Medulla oblongata (tissue), 1 donor: Measurements from ENCODE around the gene SLC4A2.
A peak's percentile ranks its signal among the peaks of the same experiment; 100 is the strongest.

Experiments used
- DNase-seq: peaks from one replicate; pipeline ENCODE4 v3.0.0-alpha.2; 2015; ENCODE audit errors: extremely low spot score

The SLC4A2 gene

GRCh38 chr7:151045967-151046366 lies 13.4 kb upstream of the SLC4A2 start:
- no peak for DNase-seq

GRCh38 chr7:151046603-151047573 lies 12.5 kb upstream of the SLC4A2 start:
- DNase-seq: no peak

DNA sequence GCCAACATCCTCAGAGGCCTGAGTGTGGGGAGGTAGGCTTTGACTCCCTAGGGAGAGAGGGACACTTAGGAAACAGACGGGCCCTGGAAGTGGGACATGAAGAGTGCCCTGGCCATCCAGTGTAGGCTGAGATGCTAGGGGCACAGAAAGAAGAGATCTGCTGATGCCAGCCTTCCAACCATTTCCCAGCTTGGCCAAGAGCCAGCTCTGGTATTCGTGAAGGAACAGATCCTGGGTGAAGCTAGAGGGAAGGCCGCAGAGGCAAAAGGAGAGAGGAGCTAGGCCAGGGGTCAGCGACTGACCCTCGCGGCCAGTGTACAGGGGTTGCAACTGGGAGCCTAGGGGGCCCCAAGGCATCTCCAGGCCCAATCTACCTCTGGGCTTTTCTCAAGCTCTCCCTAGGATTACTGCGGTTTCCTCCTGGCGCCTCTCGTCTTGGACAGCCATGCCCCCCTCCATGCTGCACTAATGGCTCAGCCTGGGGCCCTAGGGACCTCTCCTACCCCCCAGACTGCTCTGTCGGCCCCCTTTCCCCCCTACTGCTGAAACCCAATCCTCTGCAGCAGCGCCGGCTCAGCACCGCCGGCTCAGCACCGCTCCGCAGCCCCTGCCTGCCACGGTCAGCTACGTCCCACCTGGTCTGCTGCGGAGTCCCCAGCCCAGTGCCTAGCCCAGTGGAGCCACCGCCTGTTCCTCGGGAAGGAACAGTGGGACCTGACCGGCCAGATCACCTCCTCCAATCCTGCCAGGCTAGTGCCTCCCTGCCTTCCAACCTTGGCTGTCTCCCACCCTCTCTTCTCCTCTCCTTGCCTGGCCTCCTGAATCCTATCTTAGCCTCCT lies 11.2 kb upstream of the SLC4A2 start, which contains the start of gene ASIC3:
Gene ASIC3 (plus strand): TSS at position 556 of the 840 bp plus-strand sequence. CDS start 355 bp downstream, outside the sequence.
- no peak for DNase-seq

GRCh38 chr7:151048911-151049463 lies 10.4 kb upstream of the SLC4A2 start:
- no peak for DNase-seq

GRCh38 chr7:151051108-151051507 lies 8.3 kb upstream of the SLC4A2 start:
- DNase-seq: no peak

- no peak for DNase-seq
Measured at GRCh38 chr7:151053096-151053495, 6.3 kb upstream of the SLC4A2 start.

DNA sequence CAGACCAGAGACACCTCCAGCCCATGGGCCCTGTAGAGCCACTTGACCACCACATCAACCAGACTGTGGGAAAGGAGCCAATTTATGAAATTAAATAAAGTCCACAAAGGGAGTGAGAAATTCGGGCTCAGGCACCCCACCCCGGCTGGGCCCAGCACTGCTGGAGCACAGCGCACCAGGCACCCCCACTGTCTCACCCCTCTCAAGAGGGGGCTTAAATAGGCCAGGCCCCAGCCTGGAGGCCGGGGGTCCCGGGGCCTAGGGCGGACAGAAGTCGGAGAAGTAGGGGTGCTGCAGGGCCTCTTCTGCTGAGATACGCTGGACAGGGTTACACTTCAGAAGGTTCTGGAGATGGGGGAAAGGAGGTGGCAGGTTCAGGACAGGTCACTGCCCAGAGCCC lies 5.6 kb upstream of the SLC4A2 start:
- DNase-seq: no peak

- no peak for DNase-seq
Measured at GRCh38 chr7:151056283-151056665, 3.1 kb upstream of the SLC4A2 start.

DNA sequence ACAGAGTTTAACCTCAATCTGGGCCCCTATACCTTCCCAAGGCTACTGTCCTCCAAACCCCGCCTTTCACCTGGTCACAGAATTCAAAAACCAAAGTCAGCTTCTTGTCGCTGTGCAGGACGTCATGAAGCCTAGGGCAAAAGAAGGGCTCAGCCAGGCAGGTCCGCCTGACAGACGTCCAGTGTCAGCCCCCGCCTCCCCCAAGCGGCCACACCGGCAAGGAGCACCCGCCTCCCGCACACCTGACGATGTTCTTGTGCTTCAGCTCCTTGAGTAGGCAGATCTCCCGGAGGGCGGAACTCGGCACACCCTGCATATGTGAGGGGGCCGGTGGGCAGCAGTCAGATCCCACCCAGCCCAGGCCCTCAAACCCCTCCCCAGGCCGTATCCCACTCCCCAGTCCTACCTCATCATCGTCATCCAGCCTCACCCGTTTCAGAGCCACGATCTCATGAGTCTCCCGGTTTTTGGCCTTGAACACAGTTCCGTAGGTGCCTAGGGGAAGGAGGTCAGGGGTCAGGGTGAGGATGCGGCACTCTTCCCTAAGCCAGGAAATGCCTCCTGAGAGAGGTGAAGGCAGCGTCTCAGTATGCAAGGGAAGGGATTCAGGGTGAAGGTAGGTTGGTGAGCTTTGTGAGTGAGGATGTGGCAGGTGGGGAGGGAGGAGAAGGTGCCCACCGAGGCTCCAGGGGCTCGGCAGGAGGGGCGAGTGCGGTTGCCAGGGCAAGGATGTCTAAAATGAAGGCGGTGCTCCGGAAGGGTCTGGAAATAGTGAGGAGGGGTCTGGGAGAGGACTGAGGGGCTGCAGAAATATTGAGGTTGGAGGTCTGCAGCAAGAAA lies 2.5 kb upstream of the SLC4A2 start:
- no peak for DNase-seq

GRCh38 chr7:151057506-151057988 lies 1.8 kb upstream of the SLC4A2 start, which contains the start of gene CDK5:
Gene CDK5 (minus strand): TSS chr7:151057897. CDS start chr7:151057848, 49 bp downstream.
- DNase-seq: no peak

- DNase-seq: peak; percentile 100
Measured at GRCh38 chr7:151057989-151058780, 1.2 kb upstream of the SLC4A2 start.

DNA sequence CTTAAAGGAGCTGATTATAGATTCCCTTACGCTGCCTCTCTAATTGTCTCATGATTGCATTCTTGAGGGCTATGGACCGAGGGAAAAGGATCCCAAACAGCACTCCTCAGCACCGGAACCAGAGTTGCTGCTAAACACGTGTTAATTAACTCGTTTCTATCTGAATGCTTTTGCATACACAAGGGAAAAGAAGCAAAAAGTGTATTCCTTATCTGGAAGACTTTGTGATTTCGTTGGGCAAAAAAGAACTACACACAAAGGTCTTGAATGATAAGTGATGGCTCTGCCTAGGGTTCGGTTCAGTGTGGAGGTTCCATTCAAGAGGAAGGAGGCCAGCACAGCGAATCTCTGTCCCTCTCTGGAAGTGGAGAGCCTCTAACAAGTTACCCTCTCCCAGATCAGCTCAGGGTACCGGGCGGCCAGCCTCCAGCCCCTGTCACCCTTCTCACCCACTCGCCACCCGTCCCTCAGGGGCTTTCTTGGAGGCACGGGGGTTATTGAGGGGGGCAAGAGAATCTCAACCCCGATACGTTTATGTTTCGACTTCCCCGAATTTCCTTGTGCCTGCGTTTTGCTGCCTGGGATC lies 515 bp upstream of the SLC4A2 start:
- peak; percentile 57 for DNase-seq

- DNase-seq: no peak
Measured at GRCh38 chr7:151060113-151060415, 675 bp downstream of the SLC4A2 start.

DNA sequence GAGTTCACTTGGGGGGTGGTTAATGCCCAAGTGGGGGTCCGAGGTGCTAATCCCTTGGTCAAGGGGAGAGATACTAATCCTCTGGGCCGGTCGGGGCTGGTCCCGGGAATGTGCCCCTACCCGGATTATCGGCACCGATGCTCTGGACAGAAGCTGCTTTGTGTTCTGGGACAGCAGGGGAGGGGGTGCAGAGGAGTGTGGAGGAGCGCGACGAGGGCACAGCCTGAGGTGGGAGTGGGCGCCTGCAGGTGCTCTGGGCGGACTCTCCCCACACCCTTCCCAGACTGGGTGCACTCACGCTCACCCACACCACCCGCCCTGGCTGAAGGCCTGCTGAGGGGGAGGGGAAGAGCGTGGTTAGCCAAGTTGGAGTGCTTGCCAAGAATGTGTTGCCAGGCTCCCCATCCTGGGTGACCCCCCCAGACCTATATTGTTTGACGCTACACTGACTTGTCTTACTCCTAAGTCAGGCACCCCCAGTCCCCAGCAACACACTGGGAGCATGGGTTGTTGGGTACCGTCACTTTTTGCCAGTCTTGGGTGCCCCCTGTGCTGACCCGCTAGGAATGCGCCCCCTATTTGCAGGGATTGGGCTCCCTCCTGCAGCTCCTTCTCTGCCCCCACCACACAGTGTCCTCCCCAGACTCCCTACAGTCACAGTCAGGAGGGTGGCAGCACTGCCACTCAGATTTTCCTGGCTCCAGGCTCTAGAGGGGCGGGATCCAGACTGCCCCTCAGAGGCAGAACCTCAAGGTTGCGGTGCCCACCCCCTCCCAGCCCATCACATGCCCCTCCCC lies 1.2 kb downstream of the SLC4A2 start:
- DNase-seq: peak; percentile 60

- DNase-seq: no peak
Measured at GRCh38 chr7:151061213-151062110, 2.1 kb downstream of the SLC4A2 start.

GRCh38 chr7:151062111-151062398 lies 2.7 kb downstream of the SLC4A2 start:
- no peak for DNase-seq

DNA sequence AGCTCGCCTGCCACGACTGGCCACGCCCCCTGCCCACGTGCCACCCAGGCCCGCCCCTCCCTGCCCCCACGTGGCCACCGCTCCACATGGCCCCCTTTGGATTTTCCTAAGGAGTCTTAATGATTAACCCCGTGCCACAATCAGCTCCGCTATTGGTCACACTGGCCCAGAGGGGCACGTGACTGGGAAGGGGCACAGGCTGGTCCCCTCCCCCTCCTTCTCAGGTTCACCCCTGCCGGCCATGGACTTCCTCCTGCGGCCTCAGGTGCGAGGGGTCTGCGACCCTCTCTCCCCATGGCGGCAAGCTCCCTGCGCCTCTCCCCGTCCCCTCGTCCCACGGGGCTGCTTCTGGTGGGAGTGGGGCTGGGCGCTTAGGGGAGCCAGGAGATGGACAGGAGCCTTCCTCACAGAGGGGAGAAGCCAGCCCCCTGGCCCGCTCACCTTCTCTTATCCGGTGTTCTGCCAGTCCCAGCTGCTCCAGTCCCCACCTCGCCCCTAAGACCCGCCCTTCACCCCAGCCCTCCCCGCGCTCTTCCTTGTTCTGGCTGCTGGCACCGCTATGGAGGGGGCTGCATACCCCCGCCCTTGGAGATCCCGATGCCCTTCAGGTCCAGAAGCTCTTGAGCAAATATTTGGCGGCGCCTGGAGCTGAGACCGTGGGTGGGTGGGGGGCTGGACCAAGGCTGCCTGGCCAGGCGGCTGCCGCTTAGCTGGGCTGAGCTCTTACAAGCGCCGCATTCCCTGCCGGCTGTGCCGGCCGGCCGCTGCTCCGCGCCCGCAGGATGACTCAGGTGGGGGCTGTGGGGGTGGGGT lies 3.2 kb downstream of the SLC4A2 start:
- no peak for DNase-seq

DNA sequence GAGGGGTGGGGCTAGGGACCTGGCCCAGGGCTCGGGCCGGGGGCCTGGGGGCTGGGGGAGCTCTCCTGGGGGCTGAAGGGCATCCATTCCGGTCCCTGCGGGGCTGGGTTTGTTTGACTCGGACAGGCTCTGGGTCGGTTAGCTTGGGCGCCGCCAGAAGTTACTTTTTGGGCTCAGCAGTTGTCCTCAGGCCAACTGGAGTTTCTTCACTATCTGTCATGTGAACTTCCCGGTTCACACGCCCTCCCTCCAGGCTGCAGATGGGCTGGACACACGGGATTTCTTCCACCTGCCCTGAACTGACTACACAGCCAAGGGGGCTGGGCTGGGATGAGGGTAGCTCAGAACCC lies 3.8 kb downstream of the SLC4A2 start:
- no peak for DNase-seq
